Measurements from ENCODE around the gene SEMA4D.
A peak's percentile ranks its signal among the peaks of the same experiment; 100 is the strongest.

The SEMA4D gene

GRCh38 chr9:89323390-89323789 lies 174.5 kb downstream of the SEMA4D start:
- DNase-seq (no peak), ATAC-seq (ENCODE audit: insufficient read depth, low read depth) (no peak)
- no peaks in the 10 kb centered on the region for H3K9me3 ChIP-seq (ENCODE audit: insufficient read depth, low read length, severe bottlenecking)
- H3K79me2 ChIP-seq (ENCODE audit: insufficient read depth, low read length): peaks cover 78% of the 10 kb centered on the region
- no peaks in the 10 kb centered on the region for H3K27me3 ChIP-seq (ENCODE audit: insufficient read depth, low read length, poor library complexity)
- no peak overlapping the region for H3K9ac ChIP-seq (ENCODE audit: low read depth, low read length)
- H4K20me1 ChIP-seq (ENCODE audit: insufficient read depth, low read length): peaks cover 16% of the 10 kb centered on the region
- no peak for TF ChIP-seq EZH2 (IDR thresholded peaks at IDR 0.05; ENCODE audit: borderline replicate concordance, low read depth, low read length, severe bottlenecking)
- TF ChIP-seq, protein P1, sequence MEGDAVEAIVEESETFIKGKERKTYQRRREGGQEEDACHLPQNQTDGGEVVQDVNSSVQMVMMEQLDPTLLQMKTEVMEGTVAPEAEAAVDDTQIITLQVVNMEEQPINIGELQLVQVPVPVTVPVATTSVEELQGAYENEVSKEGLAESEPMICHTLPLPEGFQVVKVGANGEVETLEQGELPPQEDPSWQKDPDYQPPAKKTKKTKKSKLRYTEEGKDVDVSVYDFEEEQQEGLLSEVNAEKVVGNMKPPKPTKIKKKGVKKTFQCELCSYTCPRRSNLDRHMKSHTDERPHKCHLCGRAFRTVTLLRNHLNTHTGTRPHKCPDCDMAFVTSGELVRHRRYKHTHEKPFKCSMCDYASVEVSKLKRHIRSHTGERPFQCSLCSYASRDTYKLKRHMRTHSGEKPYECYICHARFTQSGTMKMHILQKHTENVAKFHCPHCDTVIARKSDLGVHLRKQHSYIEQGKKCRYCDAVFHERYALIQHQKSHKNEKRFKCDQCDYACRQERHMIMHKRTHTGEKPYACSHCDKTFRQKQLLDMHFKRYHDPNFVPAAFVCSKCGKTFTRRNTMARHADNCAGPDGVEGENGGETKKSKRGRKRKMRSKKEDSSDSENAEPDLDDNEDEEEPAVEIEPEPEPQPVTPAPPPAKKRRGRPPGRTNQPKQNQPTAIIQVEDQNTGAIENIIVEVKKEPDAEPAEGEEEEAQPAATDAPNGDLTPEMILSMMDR (IDR thresholded peaks at IDR 0.05; ENCODE audit: borderline replicate concordance, extremely low read depth, low read length, poor library complexity, severe bottlenecking): no peak
- no peak overlapping the region for H2AFZ ChIP-seq (ENCODE audit: low read depth, low read length)
- no peak overlapping the region for H3K4me3 ChIP-seq (ENCODE audit: low read depth in 1 of 2, low read length in 2 of 2)
- H3K36me3 ChIP-seq (ENCODE audit: insufficient read depth, low read length): peaks cover 58% of the 10 kb centered on the region
- H3K4me2 ChIP-seq (ENCODE audit: insufficient read depth, low read length): no peak overlapping the region
- no peak overlapping the region for H3K27ac ChIP-seq (ENCODE audit: low read length)
- H3K4me1 ChIP-seq (ENCODE audit: insufficient read depth, low read length): peaks cover 31% of the 10 kb centered on the region

DNA sequence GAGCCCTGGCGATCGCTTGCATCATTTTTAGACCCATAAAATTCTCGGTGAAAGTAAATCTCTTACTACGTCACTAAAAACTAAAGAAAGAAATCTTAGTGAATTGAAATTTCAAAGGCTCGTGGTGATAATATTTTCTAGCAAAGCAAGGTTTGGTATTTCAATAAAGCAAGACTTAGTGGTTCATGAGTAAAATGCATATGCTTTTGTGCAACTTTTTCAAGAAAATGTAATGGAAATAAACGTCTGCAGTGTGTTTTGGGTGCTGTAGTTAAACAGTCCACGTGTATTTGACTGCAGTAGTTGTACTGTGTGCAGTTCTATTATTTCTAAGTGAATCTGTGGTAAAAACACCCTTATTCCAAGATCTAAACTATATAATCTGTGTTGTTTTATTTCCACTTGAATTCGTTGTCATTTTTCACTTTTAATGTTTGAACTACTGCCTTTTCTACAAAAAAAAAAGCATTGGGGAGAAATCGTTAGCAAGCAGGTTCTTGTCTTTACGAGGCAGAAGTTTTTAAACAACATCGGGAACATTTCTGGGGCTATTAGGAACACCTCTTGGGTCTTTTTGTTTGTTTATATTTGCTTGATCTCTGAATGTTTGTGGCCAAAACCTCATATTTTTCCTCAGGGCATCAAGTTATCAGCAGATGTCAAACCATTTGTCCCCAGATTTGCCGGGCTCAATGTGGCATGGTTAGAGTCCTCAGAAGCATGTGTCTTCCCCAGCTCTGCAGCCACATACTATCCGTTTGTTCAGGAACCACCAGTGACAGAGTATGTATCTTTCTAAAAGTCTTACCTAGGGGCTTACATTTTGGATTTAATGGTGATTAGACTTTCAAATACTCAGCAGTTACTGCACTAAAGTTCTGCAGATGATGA lies 178.7 kb downstream of the SEMA4D start:
- Histone ChIP-seq H3K4me1 (ENCODE audit: insufficient read depth, low read length) (peaks cover 67% of the 10 kb centered on the region), H3K36me3 (ENCODE audit: insufficient read depth, low read length) (peaks cover 71% of the 10 kb centered on the region), H4K20me1 (ENCODE audit: insufficient read depth, low read length) (peaks cover 21% of the 10 kb centered on the region), H3K79me2 (ENCODE audit: insufficient read depth, low read length) (peaks cover 94% of the 10 kb centered on the region), H3K9ac (ENCODE audit: low read depth, low read length) (peak overlapping the region; percentile 90), H3K27ac (ENCODE audit: low read length) (peak overlapping the region; percentile 93), H3K4me3 (ENCODE audit: low read depth in 1 of 2, low read length in 2 of 2) (peak overlapping the region; percentile 75 to 77), H3K27me3 (ENCODE audit: insufficient read depth, low read length, poor library complexity) (no peaks in the 10 kb centered on the region), H2AFZ (ENCODE audit: low read depth, low read length) (peak overlapping the region; percentile 73), H3K9me3 (ENCODE audit: insufficient read depth, low read length, severe bottlenecking) (no peaks in the 10 kb centered on the region), H3K4me2 (ENCODE audit: insufficient read depth, low read length) (peak overlapping the region; percentile 70)
- ATAC-seq (ENCODE audit: insufficient read depth, low read depth) (no peak), DNase-seq (no peak)
- TF ChIP-seq EZH2 (IDR thresholded peaks at IDR 0.05; ENCODE audit: borderline replicate concordance, low read depth, low read length, severe bottlenecking): no peak
- TF ChIP-seq, protein P1 (IDR thresholded peaks at IDR 0.05; ENCODE audit: borderline replicate concordance, extremely low read depth, low read length, poor library complexity, severe bottlenecking): no peak

DNA sequence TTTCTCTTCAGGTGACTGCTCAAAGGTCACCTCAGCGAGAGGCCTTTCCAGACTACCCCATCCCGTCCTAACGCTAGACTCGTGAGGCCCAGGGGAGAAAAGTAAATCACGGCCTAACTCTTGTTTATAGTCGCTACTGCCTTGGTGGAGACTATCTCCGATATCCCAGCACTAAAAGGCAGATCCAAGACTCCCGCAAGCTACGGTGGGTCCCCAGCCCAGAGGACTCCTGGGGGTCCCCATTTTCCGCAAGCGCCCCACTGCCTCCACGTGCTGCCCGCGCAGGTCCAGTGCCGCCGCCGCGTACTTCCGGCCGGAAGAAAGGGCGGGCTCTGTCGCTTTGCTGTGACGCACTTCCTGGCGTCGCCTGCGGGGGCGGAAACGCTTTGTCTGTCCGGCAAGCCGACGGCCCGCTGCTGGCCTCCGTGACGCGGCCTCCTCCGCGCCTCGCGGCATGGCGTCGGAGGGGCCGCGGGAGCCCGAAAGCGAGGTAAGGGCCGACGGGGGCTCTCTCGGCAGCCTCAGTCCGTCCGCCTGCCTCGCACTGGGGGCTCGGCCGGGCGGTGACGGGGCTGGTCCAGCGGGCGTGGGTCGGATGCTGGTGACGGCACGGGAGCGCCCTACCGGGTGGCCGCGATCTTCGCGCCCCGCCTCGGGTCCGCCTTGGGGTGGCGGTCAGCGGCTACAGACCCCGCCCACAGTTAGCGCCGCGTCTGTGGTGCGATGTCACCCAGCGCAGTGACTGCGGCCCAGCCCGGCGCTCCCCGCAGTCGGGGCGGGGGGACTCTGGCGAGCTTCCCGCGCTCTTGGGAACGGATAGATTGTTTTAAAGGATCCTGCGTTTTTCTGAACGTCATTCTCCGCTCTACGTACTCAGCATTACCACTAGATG lies 179.5 kb downstream of the SEMA4D start, which contains the start of gene SECISBP2:
Gene SECISBP2, plus strand, starts transcription at position 378 of the 892 bp plus-strand sequence. Its CDS starts 77 bp downstream, at position 455.
- peaks cover 27% of the 10 kb centered on the region for H4K20me1 ChIP-seq (ENCODE audit: insufficient read depth, low read length)
- peaks cover 73% of the 10 kb centered on the region for H3K36me3 ChIP-seq (ENCODE audit: insufficient read depth, low read length)
- H2AFZ ChIP-seq (ENCODE audit: low read depth, low read length): peak within 1 kb of the TSS; percentile 73
- TF ChIP-seq EZH2 (IDR thresholded peaks at IDR 0.05; ENCODE audit: borderline replicate concordance, low read depth, low read length, severe bottlenecking): no peak
- TF ChIP-seq, protein P1 (IDR thresholded peaks at IDR 0.05; ENCODE audit: borderline replicate concordance, extremely low read depth, low read length, poor library complexity, severe bottlenecking): peak; percentile 82
- ATAC-seq (ENCODE audit: insufficient read depth, low read depth): peak; percentile 86
- H3K9me3 ChIP-seq (ENCODE audit: insufficient read depth, low read length, severe bottlenecking): no peaks in the 10 kb centered on the region
- H3K4me3 ChIP-seq (ENCODE audit: low read depth in 1 of 2, low read length in 2 of 2): peak within 1 kb of the TSS; percentile 75 to 77
- H3K79me2 ChIP-seq (ENCODE audit: insufficient read depth, low read length): peaks cover 94% of the 10 kb centered on the region
- H3K27me3 ChIP-seq (ENCODE audit: insufficient read depth, low read length, poor library complexity): no peaks in the 10 kb centered on the region
- peak within 1 kb of the TSS; percentile 90 for H3K9ac ChIP-seq (ENCODE audit: low read depth, low read length)
- H3K4me2 ChIP-seq (ENCODE audit: insufficient read depth, low read length): peak within 1 kb of the TSS; percentile 70
- H3K4me1 ChIP-seq (ENCODE audit: insufficient read depth, low read length): peaks cover 76% of the 10 kb centered on the region
- peak; percentile 93 for DNase-seq
- H3K27ac ChIP-seq (ENCODE audit: low read length): peak within 1 kb of the TSS; percentile 93
